NCI-H510A treated with DMSO at 0.1 percent for 48 hours (cell line): Measurements from ENCODE around the gene TRIOBP.
"Not testable (repeated sequence)": the region's sequence is repeated elsewhere in the genome, so short reads cannot be mapped to it uniquely, and the experiment has no call there.

ENCODE experiments used
- DNase-seq: peaks from one replicate; lab custom pipeline; 2025; lab: John Stamatoyannopoulos, UW

TRIOBP gene

DNA sequence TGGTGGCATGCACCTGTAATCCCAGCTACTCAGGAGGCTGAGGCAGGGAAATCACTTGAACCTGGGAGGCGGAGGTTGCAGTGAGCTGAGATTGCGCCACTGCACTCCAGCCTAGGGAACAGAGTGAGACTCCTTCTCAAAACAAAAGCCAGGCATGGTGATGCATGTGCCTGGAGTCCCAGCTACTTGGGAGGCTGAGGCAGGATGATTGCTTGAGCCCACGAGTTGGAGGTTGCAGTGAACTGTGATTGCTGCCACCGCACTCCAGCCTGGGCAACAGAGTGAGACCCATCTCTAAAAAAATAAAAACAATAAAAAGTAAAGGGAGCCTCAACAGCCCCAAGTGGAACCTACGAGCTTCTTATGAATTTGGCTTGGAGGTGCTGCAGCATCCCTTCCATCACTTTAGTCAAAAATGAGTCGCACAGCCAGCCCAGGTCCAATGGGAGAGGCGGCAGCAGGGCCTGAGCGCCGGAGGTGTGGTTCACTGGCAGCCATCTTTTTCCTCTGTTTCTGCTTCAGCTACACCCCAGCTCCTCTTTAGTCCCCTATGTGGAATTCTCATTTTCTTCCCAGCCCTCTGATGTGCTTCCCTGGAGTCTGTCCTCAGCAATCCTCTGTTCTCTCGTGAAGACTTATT lies 81.6 kb downstream of the TRIOBP start:
- DNase-seq: no peak

DNA sequence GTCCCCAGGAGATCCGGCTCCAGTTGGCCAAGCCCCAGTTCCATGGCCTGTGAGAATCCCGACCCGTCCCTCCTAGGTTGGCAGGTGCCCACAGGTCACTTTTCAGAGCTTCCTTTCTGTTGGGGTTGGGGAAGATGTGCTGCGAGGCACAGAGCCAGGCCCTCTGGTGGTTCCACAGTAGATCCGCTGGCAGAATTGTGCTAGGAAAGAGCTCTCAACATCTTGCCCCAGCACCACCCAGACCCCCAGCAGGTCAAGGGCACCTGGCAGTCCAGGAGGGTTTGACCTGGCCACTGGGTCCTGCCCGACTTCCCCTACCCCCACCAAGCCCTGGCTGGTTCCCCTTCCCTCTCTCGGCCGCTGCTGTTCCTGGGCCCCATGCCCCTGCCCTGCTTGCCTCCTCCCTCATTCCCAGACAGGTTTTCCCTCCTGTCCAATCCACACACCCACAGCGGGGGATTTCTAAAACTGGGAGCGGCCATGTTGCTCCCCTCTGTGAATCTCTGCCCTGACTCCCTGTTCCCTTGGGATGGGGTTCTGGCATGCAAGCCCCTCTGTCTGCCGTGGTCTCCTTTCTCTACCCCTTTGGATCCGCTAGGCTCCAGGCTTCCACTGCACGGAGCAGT lies 84.7 kb downstream of the TRIOBP start:
- no peak for DNase-seq

DNA sequence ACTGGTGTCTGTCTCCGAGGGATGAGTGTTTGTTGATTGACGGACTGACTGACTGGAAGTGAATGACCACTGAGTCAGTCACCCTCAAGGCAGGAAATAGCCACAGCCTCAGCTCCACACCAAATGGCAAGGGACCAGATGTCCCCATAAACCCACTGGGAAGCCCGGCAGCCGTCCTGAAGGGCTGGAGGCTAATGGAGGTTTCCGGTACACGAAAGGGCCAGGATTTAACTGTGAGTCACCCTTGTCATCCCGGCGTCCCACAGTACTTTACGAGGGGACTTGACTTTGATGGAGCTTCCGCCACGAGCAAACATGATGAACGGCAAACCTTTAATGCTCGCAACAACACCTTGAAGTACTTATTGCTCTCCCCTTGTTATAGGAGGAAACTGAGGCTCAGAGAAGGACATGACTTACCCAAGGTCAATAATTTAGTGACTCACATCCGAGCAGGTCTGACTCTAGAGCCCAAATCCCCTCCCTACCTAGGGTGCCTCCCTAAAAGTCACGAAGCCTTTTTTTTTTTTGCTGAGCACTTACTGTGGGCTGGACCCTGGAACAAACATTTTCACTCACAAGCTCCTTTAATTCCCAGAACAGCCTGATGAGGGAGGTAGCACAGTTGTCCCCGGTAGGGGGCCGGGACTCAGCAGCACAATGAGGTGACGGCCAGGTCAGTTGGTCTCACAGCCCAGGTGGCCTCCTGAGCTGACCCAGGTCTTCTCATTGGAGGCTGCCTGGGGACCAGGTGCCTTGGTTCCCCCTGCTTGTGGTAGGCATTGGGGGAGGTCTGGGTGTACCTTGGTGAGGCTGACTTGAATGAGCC lies 85.7 kb downstream of the TRIOBP start:
- no peak for DNase-seq

DNA sequence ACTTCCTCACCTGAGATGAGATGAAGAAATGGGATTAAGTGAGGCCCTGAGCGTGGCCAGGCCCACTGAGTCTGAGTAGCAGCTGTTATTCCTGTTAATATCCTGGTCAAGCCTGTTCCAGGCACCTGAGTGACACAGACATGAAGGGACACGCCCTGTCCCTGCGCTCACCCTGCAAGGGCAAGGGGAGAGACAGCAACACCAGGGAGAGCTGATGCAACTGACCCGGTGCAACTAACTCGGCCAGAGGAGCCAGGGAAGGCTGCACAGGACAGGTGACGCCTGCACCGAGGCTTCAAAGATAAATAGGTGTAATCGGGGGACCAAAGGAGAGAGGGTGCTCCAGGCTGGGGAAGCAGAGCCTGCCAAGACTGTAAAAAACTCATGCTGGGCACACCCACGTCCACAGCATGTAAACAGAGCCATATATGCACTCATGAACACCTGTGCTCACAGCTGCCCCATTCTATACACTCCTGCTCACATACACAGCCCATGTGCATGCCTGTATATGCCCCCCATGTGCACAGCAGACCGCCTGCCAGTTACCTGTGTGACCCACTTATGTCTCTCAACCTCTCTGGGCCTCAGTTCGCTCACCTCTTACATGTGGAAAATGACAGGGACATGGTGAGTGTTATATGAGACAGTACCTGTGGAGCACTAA lies 88.1 kb downstream of the TRIOBP start:
- peak; percentile 35 for DNase-seq

DNA sequence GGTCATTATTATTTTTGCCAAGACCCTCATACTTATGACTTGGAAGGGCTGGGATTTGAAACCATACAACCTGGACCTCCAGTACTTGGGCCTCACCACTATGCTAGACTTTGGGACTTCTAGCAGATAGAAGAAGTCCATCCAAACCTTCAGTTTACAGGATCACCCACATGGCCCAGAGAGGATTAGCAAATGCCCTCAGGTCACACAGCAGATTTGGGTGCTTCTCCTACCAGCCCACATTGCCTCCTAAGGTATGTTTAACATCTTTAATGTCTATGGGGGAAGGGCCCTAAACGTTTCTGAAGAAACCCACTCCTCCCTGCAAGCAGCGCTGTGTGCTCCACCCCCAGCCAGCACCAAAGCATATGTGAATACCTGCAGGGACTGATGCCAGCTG lies 93.4 kb downstream of the TRIOBP start:
- DNase-seq: no peak

DNA sequence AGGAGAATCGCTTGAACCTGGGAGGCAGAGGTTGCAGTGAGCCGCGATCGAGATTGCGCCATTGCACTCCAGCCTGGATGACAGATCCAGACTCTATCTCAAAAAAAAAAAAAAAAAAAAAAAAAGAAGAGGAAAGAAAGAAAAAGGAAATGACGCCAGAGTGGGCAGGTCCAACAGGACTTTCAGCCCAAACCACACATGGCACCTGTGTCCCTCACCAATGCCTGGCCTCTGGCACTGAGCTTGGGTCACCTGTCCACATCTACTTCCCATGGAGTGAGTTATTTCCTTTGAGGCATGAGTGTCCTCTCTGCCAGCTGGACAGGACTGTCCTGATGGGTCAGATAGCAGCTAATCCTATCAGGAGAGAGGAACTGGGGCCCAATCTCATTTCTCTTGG lies 95.6 kb downstream of the TRIOBP start:
- DNase-seq: no peak

DNA sequence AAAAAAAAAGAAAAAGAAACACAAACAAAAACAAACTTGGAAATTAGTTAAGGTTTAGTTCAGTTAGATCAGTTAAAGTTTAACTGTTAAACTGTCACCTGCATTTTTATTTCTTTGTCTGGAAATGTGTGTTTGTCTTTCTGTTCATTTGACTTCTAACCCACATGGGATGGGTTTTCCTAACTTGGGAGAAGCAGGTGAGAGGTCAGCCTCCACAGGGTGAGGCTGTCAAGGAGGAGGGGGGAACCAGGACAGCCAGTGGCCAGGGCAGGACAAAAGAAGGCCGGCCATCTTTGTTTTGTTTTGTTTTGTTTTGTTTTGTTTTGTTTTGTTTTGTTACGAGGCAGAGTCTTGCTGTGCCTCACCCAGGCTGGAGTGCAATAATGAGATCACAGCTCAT lies 97.5 kb downstream of the TRIOBP start:
- DNase-seq: no peak

DNA sequence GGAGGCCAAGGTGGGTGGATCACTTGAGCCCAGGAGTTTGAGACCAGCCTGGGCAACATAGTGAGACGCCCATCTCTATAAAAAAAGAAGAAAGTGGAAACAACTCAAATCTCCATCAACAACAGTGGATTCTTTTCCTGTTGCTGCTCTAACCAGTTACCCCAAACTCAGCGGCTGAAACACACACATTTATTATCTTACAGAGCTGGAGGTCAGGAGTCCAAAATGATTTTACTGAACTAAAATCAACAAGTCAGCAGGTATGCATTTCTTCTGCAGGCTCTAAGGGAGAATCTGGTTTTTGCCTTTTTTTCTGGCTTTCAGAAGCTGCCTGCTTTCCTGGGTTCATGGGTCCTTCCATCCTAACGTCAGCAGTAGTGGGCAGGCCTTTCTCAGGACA lies 99.2 kb downstream of the TRIOBP start:
- no peak for DNase-seq

DNA sequence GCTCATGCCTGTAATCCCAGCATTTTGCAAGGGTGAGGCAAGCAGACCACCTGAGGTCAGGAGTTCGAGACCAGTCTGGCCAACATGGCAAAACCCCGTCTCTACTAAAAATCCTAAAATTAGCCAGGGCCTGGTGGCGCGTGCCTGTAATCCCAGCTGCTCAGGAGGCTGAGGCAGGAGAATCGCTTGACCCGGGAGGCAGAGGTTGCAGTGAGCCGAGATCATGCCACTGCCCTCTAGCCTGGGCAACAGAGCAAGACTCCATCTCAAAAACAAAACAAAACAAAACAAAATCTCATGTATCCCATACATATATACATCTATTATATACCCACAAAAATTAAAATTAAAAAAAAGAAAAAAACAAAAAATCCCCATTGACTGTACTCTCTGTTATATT lies 100.4 kb downstream of the TRIOBP start:
- not testable (repeated sequence) for DNase-seq

DNA sequence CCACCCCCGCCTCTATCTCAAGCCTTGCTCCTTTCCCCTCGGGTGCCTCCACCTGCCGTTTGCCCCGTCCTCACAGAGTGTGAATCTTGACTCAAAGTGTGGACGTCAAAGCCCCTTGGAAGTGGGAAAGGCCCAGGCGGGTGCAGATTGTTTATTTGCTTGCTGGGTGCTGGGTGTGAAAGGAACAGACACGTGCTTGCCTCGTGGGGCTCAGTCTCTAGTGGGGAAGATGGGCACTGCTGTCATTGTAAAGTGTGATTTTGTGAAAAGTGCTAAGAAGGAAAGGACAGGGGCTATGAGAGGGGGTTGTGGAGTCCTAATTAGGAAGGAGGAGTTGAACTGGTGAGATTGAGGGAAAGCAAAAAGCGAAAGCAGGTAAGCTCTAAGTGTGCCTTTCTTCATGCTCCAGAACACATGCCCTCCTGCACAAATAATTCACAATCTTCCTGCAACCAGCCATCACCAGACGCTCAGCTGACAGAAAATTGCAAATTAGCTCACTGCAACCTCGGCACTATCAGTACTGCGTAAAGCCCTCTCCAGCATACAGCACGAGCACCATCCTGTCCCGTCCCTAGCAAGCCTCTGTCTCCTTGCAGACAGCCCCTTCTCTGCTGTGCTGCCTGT lies 101.1 kb downstream of the TRIOBP start:
- DNase-seq: no peak

DNA sequence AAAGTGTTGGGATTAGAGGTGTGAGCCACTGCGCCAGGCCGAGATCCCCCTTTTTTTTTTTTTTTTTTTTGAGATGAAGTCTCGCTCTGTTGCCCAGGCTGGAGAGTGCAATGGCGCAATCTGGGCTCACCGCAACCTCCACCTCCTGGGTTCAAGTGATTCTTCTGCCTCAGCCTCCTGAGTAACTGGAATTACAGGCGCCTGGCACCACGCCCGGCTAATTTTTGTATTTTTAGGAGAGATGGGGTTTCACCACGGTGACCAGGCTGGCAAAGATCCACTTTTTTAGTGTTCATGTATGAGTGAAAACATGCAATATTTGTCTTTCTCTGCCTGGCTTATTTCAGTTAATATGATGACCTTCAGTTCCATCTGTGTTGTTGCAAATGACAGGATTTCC lies 103.1 kb downstream of the TRIOBP start:
- not testable (repeated sequence) for DNase-seq

DNA sequence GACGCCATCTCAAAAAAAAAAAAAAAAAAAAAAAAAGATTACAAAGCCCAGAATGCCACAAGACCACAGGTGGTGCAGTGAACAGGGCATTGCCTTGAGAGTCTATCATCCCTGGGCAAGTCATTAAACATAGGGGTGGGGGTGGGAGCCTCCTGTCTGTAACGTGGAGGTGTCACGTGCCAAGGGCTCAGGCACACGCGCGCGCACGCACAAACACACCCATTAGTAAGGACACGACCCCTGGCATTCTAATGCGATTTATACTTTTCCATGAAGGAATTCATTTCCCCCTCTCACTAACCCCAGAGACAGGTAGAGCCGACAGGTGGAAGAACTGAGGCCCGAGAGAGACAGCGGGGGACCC lies 105.1 kb downstream of the TRIOBP start:
- DNase-seq: no peak

DNA sequence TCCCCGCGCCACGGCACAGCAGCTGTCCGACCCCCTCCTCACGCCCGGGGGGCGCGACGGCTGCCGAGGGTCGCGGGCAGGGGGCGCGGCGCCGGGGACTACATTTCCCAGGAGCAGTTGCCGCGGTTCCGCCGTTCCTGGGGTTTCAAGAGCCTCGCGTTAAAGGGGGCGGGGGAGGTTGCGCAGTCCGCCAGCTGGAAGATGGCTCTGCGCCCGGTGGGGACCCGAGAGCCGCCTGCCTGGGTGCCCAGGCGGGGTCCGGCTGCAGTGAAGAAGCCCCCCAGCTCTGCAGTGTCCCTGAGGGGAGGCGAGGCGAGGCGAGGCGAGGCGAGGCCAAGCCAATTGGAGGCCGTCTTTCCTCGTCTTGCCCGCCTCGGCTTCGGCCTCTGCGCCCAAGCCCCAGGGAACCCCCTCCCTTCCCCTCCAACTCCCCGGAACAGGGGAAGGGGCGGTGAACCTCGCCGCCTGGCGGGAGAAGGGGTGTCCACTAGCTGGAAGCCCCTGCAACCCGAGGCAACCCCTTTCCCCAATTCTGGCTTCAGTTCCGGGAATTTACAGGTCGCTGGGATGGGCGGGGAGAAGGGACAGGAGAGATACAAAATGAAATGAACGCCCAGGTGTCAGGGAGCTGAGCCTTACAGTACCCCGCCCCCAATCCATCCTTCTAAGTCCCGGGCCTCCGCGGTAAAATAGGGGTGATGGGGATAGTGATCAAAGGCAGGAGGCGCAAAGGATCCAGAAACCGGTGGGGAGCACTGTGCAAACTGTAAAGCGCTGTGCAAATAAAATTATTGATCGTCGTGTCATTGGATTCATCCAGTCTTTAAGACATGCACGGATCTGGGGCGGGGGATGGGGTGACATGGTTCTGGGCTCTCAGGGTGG lies 105.7 kb downstream of the TRIOBP start:
- peak; percentile 46 for DNase-seq

DNA sequence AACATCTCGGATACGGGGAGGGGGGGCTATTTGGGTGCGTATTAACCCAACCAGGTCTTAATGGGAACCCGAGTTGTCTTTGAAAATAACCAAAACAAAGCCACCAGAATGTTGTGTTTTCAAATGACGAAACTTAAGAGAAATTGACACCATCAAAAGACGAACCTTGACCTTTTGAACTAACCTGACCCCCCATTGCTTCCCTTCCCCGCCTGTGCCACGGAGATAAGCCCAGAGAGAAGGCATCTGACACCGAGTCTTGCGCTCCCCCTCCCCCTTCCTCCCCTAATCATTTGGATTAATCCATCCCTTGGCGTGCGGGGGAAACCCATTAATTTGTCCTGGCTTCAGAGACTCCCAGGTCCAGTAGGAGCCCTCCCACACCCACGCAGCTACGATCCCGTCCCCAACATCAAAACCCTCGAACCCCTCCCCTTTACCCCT lies 106.4 kb downstream of the TRIOBP start:
- no peak for DNase-seq

DNA sequence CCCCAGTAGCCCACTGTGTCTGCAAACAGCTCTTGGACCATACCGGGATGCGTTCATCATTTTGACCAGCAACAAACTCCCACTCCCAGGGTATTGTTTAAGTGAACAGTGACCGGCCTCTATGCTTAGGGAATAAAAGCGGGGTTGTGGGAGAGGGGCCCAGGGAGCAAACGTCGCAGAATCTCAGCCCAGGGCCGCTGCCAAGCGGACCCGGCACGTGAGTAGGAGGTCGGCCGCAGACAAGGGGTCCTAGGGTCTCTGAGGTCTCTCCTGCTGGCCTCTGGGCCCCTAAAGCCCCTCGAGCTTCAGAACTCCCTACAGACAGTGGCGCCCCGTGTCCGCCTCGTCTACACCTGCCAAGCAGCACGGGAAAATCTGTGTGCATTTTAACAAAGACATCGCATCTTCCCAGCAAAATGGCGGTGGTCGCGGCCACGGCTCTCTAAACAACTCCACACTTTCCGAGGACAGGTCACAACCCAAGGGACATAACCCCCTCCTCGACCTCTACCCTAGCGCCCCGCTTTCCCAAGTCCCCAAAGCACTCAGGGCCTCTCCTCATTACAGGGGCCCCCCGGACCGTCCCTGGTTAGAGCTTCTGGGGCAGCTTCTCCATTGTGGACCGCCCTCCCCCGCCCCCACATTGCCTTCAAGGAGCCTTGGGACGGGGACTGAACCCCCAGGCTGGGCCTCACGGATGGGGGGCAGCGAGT lies 106.9 kb downstream of the TRIOBP start:
- peak; percentile 12 for DNase-seq

DNA sequence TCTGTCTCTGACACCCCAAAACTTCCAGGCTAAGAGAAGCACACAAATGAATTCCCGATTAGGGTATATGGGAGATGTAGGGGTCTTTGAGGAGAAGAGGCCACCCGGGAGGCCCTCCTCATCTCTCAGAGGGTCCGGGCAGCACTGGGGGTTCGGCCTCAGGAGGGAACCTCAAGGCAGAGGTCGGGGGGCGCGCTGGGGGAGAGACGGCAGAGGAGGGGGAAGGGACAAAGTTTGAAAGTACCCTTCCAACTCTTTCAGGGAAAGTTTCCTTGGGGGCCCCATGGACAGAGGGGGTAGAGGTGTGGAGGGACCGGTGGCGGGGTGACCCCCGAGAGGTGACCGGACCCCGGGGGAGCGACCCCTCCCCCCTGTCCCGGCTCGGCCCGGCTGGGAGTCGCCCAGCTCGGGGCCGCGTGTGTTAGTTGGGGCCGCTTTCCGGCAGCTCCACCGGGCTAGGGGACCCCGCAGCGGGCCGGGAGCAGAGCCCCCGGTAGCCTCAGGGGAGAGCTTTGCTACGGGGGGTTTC lies 107.6 kb downstream of the TRIOBP start:
- no peak for DNase-seq

DNA sequence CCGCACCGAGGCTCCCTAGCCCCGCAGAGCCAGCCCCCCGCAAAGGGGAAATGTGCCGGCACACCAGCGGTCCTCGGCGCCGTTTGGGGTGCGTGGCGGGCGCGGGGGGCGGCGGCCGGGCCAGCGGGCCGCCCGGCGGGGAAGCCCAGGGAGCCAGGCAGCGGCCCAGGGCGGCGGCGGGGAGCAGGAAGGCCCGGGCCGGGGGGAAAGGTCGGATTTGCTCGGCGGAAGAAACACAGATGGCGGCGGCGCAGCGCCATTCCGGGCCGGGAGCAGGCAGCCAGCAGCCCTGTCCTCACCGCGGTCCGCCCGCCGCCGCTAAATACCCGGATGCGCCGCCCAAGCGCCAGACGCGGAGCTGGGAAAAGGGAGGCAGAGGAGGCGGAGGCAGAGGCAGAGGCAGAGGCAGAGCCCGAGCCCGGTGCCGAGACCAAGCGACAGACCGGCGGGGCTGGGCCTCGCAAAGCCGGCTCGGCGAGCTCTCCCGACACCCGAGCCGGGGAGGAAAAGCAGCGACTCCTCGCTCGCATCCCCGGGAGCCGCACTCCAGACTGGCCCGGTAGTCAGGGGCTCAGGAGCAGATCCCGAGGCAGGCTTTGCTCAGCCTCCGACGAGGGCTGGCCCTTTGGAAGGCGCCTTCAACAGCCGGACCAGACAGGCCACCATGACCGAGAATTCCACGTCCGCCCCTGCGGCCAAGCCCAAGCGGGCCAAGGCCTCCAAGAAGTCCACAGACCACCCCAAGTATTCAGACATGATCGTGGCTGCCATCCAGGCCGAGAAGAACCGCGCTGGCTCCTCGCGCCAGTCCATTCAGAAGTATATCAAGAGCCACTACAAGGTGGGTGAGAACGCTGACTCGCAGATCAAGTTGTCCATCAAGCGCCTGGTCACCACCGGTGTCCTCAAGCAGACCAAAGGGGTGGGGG lies 108.3 kb downstream of the TRIOBP start:
- peak; percentile 47 for DNase-seq

DNA sequence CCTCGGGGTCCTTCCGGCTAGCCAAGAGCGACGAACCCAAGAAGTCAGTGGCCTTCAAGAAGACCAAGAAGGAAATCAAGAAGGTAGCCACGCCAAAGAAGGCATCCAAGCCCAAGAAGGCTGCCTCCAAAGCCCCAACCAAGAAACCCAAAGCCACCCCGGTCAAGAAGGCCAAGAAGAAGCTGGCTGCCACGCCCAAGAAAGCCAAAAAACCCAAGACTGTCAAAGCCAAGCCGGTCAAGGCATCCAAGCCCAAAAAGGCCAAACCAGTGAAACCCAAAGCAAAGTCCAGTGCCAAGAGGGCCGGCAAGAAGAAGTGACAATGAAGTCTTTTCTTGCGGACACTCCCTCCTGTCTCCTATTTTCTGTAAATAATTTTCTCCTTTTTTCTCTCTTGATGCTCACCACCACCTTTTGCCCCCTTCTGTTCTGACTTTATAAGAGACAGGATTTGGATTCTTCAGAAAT lies 109.0 kb downstream of the TRIOBP start:
- DNase-seq: no peak
